HG02610 (cell line): ENCODE measurements around the gene ARHGAP21.
"Not testable (repeated sequence)": the region's sequence is repeated elsewhere in the genome, so short reads cannot be mapped to it uniquely, and the experiment has no call there.

Experiments
- ATAC-seq: cut with Tn5 transposase; IDR thresholded peaks from one replicate; pipeline ENCODE4 v1.9.1; 2021; ENCODE audit warnings: mild to moderate bottlenecking, moderate library complexity; ENCODE audit not compliant: unreplicated experiment

The ARHGAP21 gene

DNA sequence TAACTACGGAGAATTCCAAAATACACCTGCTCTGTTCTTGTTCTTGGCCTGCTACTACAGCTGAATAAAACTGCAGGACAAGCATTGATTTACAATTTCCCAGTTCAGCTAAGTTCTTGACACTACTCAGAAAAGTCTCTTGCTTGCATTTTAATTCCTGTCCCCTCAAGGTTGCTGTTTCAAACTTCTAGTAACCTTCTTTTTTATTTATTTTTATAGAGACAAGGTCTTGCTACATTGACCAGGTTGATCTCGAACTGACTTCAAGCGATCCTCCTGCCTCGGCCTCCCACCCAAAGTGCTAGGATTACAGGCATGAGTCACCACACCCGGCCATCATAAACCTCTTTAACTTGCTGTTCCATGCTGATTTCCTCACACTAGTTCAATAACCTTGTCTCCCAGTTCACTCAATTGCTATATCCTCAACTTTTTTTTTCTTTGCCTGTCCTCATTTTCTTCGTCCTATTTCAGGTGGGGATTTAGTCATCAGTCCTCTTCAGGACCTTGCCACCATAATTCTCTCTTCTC is 79.9 kb downstream of the ARHGAP21 start:
- no peak for ATAC-seq

DNA sequence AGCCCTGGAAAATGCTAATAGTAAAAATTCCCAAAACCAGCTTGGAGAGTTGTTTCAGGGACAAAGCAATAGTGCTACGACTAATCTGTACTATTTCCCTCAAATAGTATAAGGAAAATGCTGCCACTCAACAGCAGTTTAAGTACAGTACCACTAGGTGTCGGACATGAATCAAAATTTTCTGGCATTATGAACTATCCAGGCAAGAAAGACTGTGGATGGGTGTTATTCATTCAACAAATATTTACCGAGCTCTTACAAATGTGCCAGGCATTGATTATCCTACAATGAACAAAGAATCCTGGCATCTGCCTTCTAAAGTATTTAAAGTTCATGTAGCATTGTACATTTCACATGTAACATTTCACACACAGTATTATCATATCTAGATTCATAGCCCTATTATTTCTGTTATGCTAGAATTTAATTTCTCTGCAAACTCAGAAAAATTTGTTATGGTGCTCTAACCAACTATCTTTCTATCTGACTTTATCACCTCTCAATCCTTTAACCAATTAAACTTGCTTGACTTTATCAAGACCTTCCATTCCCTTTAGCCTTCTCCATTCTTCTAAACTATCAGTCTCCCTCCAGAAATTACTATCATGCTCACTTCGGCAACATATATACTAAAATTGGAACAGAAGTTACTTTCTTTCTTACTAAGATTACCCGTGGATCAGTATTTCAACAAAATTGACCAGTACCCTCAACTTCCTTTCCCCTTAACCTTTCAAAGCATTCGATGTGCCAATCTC is 80.6 kb downstream of the ARHGAP21 start:
- peak; percentile 87 for ATAC-seq

DNA sequence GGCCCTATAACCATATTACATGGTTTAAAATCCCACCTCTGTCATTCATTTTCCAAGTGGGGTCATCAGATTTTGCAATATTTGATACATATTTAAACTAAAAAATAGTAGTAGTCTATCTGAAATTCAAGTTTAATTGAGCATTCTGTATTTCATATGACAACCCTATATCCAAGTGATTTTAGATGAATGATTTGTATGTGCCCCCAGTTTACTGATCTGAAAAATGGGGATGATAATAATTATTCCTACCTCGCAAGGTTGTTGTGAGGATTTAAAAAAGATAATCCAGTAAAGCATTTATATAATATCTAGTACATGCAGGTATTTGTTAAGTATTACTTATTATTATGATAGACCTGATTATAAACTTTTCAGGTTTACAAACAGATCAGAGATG is 84.6 kb downstream of the ARHGAP21 start:
- no peak for ATAC-seq

DNA sequence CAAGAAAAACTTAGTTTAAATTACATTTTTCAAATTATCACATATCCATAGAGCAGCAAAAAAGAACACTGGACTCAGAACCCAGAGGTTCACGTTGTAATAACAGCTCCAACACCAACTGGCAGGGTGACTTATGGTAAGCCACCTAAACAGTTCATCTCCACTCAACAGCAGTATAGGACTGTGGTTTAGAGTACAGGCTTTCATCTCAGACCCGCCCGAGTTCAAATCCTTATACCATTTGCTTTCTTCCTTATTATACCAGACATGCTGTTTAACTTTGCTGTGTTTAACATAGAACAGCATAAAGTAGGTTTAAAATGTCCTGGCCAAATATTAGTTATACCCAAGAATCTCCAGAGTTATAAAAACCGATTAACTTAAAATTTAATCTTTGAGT is 97.9 kb downstream of the ARHGAP21 start:
- ATAC-seq, result no peak

DNA sequence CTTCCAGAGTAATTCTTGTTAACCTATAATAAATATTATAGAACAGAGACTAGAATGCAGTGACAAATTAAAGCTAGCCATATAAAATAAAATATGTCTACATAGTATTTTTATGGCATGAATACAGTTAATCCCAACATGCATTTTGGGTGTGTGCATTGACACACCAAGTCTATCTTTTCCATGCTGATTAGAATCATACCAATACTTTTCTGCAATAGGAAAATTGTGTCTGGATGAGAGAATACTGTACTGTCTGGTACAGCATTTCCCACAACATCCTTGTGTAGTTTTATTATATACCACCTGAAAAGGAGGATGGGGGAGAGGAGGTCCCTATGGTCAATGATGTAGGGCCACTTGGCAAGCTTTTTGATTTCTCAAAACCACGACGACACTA is 100.3 kb downstream of the ARHGAP21 start:
- ATAC-seq, result no peak

DNA sequence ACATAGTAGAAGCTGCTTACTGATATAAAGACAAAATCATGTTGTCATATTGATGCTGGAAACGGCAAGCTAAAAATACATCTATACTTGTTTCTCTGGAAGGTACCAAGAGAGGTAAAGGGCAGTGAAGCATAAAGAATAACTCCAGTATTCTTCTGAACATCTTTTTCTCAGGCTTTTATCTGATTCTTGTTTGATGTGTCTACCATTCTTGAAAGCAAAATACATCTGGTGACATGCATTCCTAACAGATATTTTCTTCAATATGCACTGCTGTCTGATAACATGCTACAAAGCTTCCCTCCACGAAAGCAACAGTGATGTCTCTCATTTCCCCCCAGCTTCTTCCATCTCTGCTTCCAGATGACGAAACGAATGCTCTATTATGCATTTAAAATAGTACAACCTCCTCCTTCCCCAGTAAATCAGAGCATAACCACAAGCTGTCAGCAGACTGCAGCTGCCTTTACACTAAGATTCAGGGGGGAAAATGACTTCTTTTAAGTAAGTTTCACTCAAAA is 100.8 kb downstream of the ARHGAP21 start:
- no peak for ATAC-seq

DNA sequence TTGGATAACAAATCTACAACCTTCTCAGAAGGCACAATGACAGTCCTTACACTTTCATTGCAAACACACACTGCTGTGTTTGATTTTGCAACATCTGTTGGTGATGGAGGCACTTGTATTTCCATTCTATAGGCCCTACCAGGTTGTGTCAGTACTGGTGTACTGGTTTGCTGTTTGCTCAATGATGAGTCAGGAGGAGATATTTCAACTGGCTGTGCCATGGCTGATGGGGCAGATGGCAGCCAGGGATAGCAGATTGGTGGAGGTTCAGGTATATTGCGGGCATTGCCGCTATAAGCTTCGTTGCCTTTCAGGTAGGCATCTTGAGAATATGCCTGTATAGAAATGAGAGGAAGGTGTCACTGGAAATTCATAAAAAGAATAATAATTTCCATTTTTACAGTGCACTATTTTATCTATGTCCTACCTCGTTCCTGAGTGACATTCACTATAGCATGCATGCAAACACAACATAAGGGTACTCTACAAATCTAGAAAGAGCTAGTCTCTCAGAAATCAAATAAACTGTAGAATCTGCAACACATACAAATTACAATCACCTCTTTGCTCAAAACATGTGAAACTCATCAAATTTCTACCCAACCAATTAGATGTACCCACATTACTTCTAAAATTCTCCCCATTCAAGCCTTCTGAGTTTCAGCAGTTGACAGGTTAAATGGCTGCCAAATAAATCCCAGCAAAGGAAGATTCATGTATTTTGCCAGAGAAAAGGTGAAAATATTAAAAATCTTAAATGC is 102.5 kb downstream of the ARHGAP21 start:
- ATAC-seq, result not testable (repeated sequence)

DNA sequence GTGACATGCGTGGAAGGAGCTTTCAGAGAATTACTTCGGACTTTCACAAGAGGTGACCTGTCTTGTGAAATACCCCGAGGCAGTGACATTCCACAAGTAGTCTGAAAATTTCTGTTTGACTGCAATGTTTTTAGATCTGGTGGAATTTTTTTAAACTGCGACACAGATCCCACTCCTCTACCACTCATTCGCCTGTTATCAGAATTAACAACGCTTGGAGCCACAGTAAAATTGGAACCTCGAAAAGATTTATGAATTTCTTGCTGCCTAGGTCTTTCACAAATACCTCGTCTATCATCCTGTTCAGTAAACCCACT is 103.7 kb downstream of the ARHGAP21 start:
- ATAC-seq, result not testable (repeated sequence)

DNA sequence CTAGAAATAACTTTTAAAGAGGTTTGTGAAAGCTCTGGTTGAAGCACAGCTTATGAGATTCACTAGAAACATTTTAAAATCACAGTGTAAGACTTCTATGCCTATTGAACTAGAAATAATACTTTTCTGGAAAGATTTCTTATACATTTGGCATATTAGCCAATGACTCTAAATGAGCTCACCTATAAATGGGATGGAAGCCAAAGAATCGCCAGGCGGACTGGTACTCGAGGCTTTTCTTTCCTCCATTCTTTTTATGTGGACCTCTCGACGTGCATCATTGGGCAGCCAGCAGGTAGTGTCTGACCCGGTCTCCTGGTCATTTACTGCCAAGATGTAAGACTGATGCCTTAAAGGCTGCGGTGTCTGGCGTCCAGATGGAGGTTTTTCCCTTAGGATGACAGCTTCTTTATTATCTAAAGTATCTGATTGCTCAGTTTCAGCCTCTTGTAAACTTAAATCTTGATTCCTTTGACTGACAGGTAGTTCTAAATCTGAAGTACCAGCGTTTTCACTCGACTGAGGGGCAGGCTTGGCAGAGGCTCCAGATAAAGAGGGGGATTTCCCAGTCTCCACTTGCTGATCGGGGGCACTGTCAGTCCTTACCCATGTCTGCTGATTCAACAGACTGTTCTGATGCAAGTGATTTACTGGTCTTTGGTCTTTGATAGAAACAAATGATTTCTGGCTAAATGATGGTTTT is 104.2 kb downstream of the ARHGAP21 start:
- not testable (repeated sequence) for ATAC-seq

DNA sequence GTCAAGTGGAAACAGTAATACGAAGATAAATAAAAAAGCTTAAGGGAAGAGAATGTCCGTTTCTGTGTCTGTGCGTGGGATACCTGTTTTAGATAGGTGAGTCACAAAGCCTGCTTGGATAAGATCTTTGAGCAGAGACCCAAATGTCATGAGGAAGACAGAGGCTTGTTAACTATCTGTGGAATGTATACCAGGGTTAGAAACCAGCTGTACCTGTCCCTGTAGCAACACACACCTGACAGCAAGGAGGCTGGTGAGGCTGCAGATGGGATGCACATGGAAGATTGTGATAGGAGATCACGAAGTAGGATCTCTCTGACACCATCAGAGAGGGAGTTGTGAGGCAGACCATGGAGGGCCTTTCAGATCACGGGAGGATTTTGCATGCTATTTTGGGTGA is 105.3 kb downstream of the ARHGAP21 start:
- no peak for ATAC-seq

DNA sequence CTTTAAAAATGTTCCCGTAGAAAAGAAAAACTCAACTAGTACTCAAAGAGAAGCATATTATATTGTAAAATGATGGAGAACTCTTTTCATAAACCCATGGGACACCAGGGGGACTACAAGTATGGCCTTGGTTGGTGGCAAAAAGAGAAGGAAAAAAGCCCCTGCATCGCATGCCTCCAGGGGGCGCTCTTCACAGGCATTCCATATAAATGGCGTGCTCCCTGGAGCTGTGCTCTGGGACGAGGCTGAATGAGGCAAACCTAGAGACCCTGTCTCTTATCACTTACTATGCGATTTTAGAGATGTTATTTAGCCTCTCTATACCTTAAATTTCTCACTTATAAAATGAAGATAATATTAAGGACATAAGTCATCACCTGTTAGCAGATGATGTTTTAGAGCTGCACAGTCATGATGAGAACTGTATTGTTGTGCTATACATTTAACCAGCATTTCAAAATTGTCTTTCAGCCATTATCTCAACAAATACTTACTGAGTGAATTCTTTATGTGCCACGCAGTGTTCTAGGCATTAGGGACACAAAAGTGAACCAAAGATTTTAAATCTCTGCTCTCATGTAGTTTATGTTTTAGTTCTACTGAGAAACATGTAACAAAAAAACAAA is 105.8 kb downstream of the ARHGAP21 start:
- no peak for ATAC-seq

DNA sequence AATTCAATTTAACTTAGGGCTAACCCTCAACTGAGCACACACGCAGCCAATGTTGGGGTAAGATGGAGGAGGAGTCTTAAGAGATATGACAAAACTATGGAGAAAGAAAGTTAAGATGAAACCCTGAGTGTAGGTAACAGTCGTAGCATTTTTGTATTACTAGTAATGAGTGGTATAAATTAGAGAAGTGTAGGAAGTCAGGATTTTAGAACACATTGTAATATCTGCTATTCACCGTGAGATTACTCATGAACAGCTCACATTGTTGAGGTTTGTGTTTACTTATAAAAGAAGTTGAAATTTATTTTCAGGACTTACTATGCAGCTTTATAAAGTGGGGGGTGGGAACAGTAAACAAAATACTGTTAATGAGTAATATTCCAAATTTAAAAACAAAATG is 107.2 kb downstream of the ARHGAP21 start:
- no peak for ATAC-seq

DNA sequence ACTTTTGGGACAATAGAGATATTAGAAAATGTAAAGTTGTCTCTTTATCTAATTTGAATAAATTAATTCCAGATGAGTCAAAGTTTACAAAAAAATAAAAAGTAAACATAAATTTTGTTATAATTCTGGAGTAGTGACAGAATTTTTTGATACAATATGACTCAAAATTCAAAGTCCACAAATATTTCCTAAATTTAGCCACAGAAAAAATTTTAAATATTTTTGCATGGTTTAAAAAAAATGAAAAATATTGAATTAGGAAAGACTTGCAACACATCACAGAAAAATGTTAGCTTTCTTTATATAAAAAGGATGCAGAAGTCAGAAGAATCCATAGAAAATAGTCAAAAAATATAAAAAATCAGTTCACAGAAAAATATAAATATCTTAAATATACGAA is 117.7 kb downstream of the ARHGAP21 start:
- no peak for ATAC-seq

DNA sequence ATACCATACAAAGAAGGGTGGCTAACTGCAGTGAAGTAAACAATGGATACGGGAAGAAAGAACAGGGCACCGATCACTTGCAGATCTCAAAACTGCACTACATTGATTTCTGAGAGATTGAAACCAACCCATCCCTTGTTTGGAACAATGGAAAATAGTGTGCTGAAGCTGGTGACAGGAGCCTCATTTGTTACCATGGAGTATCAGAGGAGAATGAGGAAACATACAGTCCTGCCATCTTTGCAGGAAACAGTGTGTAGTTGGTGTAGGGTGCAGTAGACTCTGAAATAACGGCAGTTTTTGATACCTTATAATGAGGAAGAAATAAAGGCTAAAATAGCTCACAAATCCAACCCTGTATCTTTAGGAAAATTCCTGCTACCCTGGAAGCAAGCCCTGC is 118.5 kb downstream of the ARHGAP21 start:
- no peak for ATAC-seq

DNA sequence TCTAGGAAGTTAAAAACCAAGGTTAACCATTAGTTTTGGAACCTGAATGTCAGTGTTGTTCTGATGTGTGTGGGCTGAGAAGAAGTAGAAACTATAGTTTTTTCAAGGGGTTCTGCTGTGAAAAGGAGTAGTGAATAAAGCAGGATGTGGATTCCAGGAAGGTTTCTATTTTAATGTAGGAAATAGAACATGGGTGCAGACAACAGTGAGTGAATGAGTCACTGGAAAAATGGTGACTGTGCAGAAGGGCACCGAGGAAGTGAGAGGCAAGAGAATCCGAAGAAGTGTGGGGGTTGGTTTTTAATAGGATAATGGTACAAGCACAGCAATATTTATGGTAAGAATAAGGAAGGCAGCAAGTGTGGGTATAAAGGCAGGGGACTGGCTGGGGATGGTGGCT is 120.4 kb downstream of the ARHGAP21 start:
- ATAC-seq, result no peak

DNA sequence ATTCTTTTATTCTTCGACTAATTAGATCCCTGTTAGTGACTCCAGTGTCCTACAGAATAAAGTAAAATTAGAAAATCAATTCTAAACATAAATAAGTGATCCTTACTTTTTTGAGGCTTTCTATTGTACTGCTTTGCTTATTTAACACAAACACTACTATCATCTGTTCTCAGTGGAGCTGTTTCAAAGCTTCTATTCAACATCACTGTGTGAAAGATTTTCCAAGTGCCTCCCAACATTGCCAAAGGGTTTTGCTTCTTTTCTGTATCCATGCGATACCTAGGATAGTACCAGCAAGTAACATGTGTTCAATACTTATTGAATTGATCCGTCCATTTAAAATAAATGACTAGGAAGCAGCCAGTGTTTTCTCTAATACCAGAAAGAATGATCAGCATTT is 125.7 kb downstream of the ARHGAP21 start:
- no peak for ATAC-seq

DNA sequence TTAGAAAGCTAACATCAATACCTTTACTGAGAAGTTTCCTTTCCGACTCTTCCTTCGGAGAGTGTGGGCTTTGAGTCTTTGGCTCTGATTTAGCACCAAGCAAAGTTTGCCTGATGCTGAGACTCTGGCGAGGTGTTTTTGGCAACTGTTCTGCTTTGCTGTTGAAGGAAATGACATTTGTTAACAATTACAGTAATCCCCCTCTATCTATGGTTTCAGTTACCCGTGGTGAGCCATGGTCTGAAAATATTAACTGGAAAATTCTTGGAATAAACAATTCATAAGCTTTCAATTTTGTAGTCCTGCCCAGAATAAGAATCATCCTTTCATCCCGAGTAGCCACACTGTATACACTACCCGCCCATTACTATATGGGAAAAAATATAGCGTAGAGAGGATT is 126.3 kb downstream of the ARHGAP21 start:
- no peak for ATAC-seq

DNA sequence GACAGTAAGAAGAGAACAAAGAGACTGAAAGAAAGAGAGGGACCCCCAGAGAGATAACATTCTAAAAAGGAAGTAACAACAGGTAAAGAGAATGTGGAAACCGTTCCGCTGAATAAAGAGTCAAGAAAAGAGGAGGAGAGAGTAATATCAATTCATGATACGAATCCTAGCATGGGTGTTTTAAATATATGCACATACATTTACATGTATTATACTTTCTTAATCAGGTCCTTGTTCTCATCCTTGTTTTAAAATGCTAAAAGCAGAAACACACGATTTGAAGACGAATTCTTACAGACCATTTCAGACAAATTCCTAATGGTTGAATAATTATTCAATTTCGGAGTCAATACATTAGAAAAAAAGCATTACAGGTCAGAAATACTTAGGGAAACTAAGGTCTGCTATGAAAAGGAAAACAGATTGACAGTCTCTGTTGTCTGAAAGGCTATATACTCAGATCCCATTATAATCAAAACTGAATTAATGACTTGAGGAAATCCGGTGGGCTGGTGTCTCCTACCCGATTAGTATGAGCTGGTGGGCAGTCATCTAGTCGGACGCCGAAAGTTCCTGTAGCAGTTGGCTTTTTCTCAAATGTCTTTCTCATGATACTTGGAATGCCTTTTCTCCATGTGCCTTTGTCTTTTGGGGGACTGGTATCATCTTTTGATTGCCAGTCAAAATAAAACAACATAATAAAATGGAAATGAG is 127.3 kb downstream of the ARHGAP21 start:
- ATAC-seq, result no peak

DNA sequence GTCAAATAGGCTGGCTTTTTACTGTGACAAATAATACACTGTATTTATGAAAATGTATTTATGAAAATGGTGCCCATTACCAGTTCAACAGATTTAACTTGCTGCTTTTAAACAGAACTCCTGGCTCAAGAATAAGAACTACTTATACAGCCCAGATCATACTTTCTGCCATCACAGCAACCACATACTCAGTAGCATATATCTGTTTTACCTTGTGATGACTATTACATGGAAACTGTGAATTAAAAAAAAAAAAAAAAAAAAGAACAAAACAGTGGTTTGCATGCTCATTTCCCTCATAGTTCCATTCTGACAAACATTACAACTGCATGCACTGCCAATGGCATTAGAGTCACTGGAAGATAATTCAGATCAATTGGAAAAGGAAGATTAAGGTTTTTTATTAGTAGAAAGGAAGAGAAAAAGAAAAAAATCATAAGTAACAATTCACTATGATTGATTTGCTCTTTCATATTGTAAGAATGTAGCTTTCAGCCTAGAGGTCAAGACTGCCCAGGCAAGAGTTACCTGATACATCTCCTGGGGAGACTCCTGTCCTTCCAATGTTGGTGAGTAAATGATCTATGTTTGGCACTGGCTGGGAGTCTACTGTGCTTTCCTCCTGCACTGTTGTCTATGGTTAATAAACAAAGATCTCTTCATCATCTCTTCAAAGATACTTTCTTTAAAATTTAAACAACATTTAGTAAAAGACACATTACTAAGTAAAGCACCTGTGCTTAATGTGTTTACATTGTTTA is 132.8 kb downstream of the ARHGAP21 start:
- no peak for ATAC-seq

DNA sequence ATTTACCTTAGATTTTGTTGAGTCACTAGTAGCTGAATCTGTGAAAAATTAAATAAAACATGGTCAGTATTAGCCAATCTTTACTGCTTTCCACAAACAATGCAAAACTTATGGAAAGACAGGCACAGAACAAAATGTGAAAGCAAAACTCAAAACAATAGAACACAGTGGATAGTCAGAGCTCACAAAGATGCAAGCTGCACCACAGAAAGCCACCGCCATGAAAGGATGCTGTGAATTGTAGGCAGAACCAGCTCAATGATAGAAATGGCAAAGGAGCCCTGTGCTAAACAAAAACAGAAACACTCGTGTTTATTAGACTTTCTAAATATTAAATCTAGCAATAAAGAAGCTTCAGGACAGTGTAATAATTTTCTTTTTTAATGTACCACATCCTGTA is 134.4 kb downstream of the ARHGAP21 start:
- ATAC-seq, result no peak
